ENCODE data around the gene EARS2.
"Not testable (repeated sequence)": the region's sequence is repeated elsewhere in the genome, so short reads cannot be mapped to it uniquely, and the experiment has no call there.

Gene EARS2

GRCh38 chr16:23523876-23524385 is 33.2 kb downstream of the EARS2 start:
- no peak for DNase-seq

GRCh38 chr16:23523321-23523720 is 33.8 kb downstream of the EARS2 start:
- no peak for DNase-seq

GRCh38 chr16:23521965-23522364 is 35.2 kb downstream of the EARS2 start:
- DNase-seq = no peak

GRCh38 chr16:23521037-23521743 is 36.0 kb downstream of the EARS2 start:
- no peak for DNase-seq

- no peak for DNase-seq
These were observed 36.6 kb downstream of the EARS2 start for GRCh38 chr16:23520500-23520899.

GRCh38 chr16:23519282-23519681 is 37.9 kb downstream of the EARS2 start:
- no peak for DNase-seq

GRCh38 chr16:23518435-23518891 is 38.7 kb downstream of the EARS2 start:
- no peak for DNase-seq

- DNase-seq = no peak
These were observed 40.6 kb downstream of the EARS2 start for GRCh38 chr16:23516366-23517137.

- DNase-seq = no peak
These were observed 41.3 kb downstream of the EARS2 start for GRCh38 chr16:23515881-23516280.

GRCh38 chr16:23514381-23515152 is 42.6 kb downstream of the EARS2 start:
- no peak for DNase-seq

- no peak for DNase-seq
These were observed 44.9 kb downstream of the EARS2 start for GRCh38 chr16:23512168-23512695.

GRCh38 chr16:23511731-23512130 is 45.4 kb downstream of the EARS2 start:
- DNase-seq = no peak

GRCh38 chr16:23510915-23511270 is 46.3 kb downstream of the EARS2 start:
- not testable (repeated sequence) for DNase-seq

- peak; percentile 72 for DNase-seq
These were observed 46.8 kb downstream of the EARS2 start, which contains the start of gene GGA2 for GRCh38 chr16:23510164-23510914. GGA2 (minus strand) TSS chr16:23510494; CDS start chr16:23510411, 83 bp downstream.

GRCh38 chr16:23509782-23510163 is 47.4 kb downstream of the EARS2 start:
- no peak for DNase-seq

GRCh38 chr16:23509441-23509754 is 47.8 kb downstream of the EARS2 start:
- DNase-seq = no peak

GRCh38 chr16:23508589-23509440 is 48.3 kb downstream of the EARS2 start:
- DNase-seq = no peak

- no peak for DNase-seq
These were observed 50.5 kb downstream of the EARS2 start for GRCh38 chr16:23506606-23506994.

- no peak for DNase-seq
These were observed 51.2 kb downstream of the EARS2 start for GRCh38 chr16:23505671-23506605.

GRCh38 chr16:23505180-23505665 is 51.9 kb downstream of the EARS2 start:
- DNase-seq = no peak

All from activated CD4-positive, alpha-beta T cell treated with anti-CD3 and anti-CD28 coated beads for 1 hour (primary cell).